GM21423 (cell line): ENCODE results near the gene RPL9.
"Not testable (repeated sequence)": the region's sequence is repeated elsewhere in the genome, so short reads cannot be mapped to it uniquely, and the experiment has no call there.

Experiments used
- ATAC-seq: cut with Tn5 transposase; IDR thresholded peaks from one replicate; pipeline ENCODE4 v1.9.1; 2021; ENCODE audit warnings: mild to moderate bottlenecking, moderate library complexity; ENCODE audit not compliant: unreplicated experiment

RPL9 gene

GRCh38 chr4:39467464-39467863 is 8.7 kb upstream of the RPL9 start:
- no peak for ATAC-seq

DNA sequence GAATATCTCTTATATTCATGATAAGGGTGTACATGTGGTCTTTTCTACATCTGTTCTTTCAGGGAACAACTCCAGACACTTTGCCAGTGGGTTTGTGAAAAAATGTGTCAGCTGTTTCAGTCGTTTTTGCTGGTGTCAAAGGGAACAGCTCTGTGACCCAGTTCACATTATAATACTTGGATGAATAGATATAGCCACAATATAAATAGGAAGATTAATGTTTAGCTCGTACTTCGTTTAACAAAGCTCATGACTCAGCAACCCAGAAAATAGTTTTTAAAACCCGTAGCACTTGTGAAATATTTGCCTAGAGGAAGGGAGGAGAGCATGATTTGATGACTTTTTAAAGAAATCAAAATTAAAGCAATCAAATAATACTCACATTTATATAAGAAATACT is 8.0 kb upstream of the RPL9 start:
- no peak for ATAC-seq

- ATAC-seq = no peak
Observed at GRCh38 chr4:39464886-39465501, 6.3 kb upstream of the RPL9 start.

- ATAC-seq = not testable (repeated sequence)
Observed at GRCh38 chr4:39458161-39458504, 589 bp downstream of the RPL9 start.

DNA sequence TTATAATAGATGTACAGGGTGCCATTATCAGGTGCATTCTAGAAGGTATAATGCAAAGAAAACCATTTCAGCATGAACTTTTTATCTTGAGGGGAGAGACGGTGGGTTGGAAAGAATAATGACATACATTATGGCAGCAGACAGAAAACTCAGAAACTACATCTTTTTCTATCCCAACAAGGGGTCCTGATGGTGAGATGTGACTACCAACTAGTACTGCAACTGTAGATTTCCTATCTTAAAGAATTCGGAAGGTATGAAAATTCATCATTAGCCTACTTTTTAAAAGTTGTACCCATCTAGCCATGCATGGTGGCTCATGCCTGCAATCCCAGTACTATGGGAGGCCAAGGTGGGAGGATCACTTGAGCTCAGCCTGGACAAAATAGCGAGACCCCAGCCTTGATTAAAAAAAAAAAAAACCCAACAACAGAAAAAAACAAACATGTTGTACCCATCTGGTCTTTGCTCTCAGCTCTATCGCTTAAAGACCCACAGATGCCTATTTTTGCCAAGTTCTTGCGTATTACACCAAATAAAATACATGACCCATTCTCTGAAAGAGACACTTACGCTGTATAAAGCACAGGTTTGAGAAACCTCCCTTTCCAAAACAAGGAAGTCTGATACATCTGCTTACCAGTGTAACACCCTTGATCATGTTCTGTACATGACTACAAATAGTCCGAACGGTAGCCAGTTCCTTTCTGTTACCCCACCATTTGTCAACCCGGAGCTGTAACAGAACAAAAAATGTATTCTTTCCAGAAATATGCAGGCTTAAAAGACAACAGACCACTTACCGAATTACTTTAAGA is 1.6 kb downstream of the RPL9 start:
- no peak for ATAC-seq

DNA sequence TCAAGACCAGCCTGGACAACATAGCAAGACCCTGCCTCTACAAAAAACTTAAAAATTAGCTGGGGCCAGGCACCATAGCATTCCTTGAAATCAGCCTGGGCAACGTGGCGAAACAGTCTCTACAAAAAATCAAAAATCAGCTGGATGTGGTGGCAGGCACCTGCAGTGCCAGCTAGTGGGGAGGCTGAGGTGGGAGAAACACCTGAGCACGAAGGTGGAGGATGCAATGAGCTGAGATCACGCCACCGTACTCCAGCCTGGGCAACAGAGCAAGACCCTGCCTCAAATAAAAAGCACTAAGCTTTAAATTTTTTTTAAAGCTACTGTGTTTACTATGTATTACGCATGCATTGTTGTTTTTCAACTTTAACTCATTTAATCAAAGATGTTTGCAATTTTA is 3.2 kb downstream of the RPL9 start:
- no peak for ATAC-seq

GRCh38 chr4:39453738-39454137 is 5.0 kb downstream of the RPL9 start:
- ATAC-seq = no peak

GRCh38 chr4:39452860-39453587 is 5.7 kb downstream of the RPL9 start:
- no peak for ATAC-seq

DNA sequence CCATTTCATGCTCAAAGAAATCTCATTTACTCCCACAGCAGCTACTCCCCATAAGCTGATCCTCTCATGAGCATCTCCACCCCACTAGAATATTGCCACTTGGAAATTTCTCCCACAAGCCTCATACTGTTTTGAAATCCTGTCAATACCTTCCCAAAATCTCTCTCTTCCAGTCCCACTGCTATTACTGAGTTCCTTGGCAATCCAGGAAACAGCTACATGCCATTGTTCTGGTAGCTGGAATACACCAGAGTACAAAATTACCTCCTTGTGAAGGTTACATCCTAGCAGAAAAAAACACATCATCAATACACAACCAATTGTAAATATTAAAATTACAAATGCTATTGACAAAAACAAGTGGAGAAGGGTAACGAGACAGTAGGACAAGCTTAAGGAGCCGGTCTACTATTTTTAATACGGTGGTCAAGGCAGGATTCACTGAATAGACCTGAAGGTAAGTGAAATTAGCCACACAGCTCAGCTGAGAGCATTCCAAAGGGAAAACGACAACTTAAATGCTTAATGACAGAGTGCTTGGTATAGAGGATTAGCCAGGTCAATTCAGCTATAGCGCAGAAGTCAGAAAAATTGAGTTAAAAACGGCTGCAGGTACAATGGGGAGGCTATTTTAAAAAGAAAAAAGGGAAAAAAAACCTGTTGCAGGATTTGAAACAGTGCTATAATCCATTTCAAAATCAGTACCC is 6.4 kb downstream of the RPL9 start:
- no peak for ATAC-seq

- no peak for ATAC-seq
Observed at GRCh38 chr4:39451423-39452023, 7.2 kb downstream of the RPL9 start.

DNA sequence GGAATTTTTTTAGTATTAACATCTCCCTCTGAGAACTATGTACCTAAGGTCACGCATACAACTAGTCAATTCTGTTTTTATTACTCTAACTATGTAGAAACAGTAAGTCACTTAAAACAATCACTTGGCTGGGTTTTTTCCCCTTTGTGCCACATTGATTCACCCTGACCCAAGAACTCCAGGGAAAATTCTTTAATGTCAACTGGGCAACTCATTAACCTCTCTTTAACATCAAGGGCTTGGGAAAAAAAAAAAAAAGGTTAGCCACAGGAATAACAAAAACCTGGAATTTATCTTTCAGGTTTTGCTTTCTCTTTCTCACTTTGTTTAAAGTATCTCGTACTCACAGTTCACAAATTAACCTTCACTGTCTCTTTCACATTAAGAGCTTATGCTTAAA is 8.1 kb downstream of the RPL9 start:
- no peak for ATAC-seq

DNA sequence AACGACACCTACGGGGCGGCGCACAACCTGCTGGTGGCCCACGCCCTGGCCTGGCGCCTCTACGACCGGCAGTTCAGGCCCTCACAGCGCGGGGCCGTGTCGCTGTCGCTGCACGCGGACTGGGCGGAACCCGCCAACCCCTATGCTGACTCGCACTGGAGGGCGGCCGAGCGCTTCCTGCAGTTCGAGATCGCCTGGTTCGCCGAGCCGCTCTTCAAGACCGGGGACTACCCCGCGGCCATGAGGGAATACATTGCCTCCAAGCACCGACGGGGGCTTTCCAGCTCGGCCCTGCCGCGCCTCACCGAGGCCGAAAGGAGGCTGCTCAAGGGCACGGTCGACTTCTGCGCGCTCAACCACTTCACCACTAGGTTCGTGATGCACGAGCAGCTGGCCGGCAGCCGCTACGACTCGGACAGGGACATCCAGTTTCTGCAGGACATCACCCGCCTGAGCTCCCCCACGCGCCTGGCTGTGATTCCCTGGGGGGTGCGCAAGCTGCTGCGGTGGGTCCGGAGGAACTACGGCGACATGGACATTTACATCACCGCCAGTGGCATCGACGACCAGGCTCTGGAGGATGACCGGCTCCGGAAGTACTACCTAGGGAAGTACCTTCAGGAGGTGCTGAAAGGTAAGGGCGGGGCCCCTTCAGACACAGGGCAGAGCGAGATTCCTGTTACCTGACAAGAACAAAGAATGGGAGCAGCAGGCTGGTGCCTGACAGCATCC is 11.7 kb downstream of the RPL9 start:
- ATAC-seq = peak; percentile 84

- no peak for ATAC-seq
Observed at GRCh38 chr4:39446483-39446841, 12.3 kb downstream of the RPL9 start.

DNA sequence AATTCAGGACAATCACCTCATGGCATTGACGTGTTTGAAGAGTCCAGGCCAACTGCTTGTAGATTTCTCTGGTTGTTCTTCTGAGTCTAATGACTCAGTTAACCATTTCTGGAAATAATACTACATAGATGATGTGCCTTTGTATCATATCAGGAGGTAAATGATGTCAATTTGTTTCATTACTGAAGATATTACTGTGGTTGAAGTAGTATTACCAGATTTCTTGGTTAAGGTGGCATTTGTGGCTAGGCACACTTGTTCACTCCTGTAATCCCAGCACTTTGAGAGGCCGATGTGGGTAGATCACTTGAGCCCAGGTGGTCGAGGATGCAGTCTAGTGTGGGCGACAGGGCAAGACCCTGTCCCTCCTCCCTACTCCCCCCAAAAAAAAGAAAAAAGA is 15.7 kb downstream of the RPL9 start:
- ATAC-seq = no peak

GRCh38 chr4:39441593-39441992 is 17.1 kb downstream of the RPL9 start:
- no peak for ATAC-seq

DNA sequence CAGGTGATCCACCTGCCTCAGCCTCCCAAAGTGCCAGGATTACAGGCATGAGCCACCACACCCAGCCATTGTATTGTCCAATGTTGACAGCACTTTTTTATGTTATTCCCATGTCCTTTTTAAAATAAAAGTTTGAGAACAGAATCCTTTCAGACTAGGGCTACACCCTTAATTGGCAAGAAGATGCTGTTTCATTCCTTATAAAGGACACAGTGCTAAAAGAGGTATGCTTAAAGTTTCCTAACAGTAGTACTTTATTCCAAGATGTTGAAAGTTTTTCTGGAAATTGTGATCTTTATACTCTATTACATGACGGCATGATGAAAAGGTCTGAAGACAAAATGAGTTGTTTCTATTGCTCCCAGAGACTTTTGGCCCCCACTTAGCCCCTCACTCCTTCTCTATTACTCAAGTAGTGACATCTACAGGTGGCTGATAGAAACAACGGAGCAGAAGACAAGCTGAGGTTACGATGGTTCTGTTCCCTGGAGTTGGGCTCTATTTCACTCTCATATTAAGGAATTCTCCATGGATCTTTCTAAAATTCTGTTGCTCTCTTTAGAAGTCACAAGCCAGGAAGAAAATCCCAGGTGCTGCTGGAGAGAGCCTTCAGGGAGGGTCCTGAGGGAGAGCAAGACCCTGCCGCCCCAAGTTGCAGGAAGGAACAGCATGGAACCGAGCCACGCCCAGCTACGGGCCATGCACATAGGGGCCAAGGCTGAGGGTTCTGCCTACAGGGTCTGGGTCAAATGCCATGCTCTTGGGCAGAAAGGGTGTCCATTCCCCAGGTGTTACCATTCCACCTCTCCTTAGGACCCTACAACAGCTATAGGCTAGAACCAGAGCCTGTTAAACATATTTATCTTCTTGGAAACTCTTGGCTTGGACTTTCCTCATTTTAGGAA is 22.8 kb downstream of the RPL9 start:
- no peak for ATAC-seq

DNA sequence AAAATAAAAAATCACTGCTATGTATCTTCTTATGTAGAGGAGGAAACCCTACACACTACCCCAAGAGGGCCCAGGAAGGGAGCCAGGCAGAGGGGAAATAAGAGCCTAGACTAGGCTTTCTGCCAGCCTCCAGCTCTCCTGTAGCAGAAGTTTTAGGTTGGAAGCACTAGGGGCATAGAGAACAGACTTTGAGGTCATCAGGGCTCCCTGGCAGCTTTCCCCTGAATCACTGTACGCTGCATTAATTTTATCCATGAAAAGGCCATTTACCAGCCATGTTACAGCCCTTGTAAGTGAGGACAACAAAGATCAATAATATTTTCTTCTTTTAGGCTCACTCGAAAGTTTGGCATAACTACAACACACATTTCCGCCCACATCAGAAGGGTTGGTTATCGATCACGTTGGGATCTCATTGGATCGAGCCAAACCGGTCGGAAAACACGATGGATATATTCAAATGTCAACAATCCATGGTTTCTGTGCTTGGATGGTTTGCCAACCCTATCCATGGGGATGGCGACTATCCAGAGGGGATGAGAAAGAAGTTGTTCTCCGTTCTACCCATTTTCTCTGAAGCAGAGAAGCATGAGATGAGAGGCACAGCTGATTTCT is 24.7 kb downstream of the RPL9 start:
- ATAC-seq = no peak

- no peak for ATAC-seq
Observed at GRCh38 chr4:39429476-39430334, 29.0 kb downstream of the RPL9 start.
